B cell (primary cell): ENCODE measurements around the gene OR2AT4. TPM values are rescaled to one million over a fixed set of nuclear protein-coding genes. Genes with fewer than 3 reads are reported as not detected.

ENCODE experiments used
- ATAC-seq: fragments of 200-7000 bp; cut with Tn5 transposase; one replicate; pipeline ENCODE4 v1.10.0; 2021; ENCODE audit warnings: low read depth, mild to moderate bottlenecking, moderate number of reproducible peaks, moderate library complexity
- CTCF ChIA-PET: fragments of 350-600 bp; sonication (Branson Sonifier 250); formaldehyde crosslinking; loops from one replicate; lab custom pipeline; 2021; ENCODE audit warnings: antibody characterized with exemption, inconsistent platforms; lab: Charles Lee
- POLR2A ChIA-PET: fragments of 350-600 bp; sonication (Branson Sonifier 250); formaldehyde crosslinking; loops from one replicate; lab custom pipeline; 2021; ENCODE audit warnings: antibody characterized with exemption; lab: Charles Lee
- DNase-seq: peaks from one replicate; pipeline ENCODE4 v3.0.0; 2013
- H2AFZ ChIP-seq: 2 replicates; pipeline ENCODE4 v1.6.1; 2012; ENCODE audit warnings: mild to moderate bottlenecking, low read depth, low read length; ENCODE audit not compliant: insufficient read depth, poor library complexity, severe bottlenecking
- H3K27ac ChIP-seq, 2 donors: 1 replicate in 1 of 2; 2 replicates in 1 of 2; pipeline ENCODE4 v1.5.1; 2012 to 2013; ENCODE audit warnings: low read length in 2 of 2, mild to moderate bottlenecking in 2 of 2, moderate library complexity in 1 of 2
- H3K27me3 ChIP-seq, 4 experiments: fragments of 200-600 bp in 1 of 4; sonication (generic) in 1 of 4; replicated peaks in 1 of 4; 1 replicate in 2 of 4; 2 replicates in 2 of 4; pipeline versions ENCODE4 v1.6.1 to v1.7.0; 2013 to 2016; ENCODE audit warnings: low read length in 3 of 4, mild to moderate bottlenecking in 2 of 4, mixed read lengths in 1 of 4, moderate library complexity in 1 of 4; ENCODE audit not compliant: insufficient read depth in 4 of 4, control insufficient read depth in 3 of 4; ENCODE audit errors: control extremely low read depth in 1 of 4
- H3K36me3 ChIP-seq, 2 experiments: replicated peaks in 1 of 2; 1 replicate in 1 of 2; 2 replicates in 1 of 2; pipeline versions ENCODE4 v1.6.1 to v1.7.1; 2013; ENCODE audit warnings: low read length in 1 of 2; ENCODE audit not compliant: insufficient read depth in 2 of 2, control insufficient read depth in 1 of 2; ENCODE audit errors: control extremely low read depth in 1 of 2, extremely low read depth in 1 of 2
- H3K4me1 ChIP-seq, 2 donors: fragments of 200-600 bp in 1 of 2; sonication (generic) in 1 of 2; 1 replicate in 1 of 2; 2 replicates in 1 of 2; pipeline versions ENCODE4 v1.5.1 to v1.6.1; 2013 to 2017; ENCODE audit warnings: low read length in 2 of 2; ENCODE audit not compliant: control insufficient read depth in 2 of 2, insufficient read depth in 2 of 2
- H3K4me2 ChIP-seq: replicated peaks from 2 replicates; pipeline ENCODE3; 2012; ENCODE audit warnings: mild to moderate bottlenecking, low read depth, low read length; ENCODE audit not compliant: poor library complexity, severe bottlenecking
- H3K4me3 ChIP-seq, 5 experiments: fragments of 200-600 bp in 1 of 5; sonication (generic) in 1 of 5; 1 replicate in 3 of 5; 2 replicates in 2 of 5; pipeline versions ENCODE4 v1.5.1 to v1.7.0; 2011 to 2016; ENCODE audit warnings: low read length in 4 of 5, mild to moderate bottlenecking in 4 of 5, low read depth in 2 of 5, control low read depth in 1 of 5, moderate library complexity in 1 of 5; ENCODE audit not compliant: insufficient read depth in 1 of 5; ENCODE audit errors: control extremely low read depth in 1 of 5, extremely low read depth in 1 of 5
- H3K79me2 ChIP-seq: fragments of 200-600 bp; sonication (generic); one replicate; pipeline ENCODE4 v1.6.0; 2016; ENCODE audit warnings: low read length; ENCODE audit not compliant: control insufficient read depth, insufficient read depth
- H3K9ac ChIP-seq: fragments of 200-600 bp; sonication (generic); 2 replicates; pipeline ENCODE4 v1.6.1; 2017; ENCODE audit warnings: mild to moderate bottlenecking, low read length, moderate library complexity
- H3K9me3 ChIP-seq, 3 donors: one replicate each; pipeline versions ENCODE4 v1.6.1 to v1.7.1; 2013; ENCODE audit warnings: low read length in 2 of 3; ENCODE audit not compliant: control insufficient read depth in 2 of 3, insufficient read depth in 1 of 3; ENCODE audit errors: control extremely low read depth in 1 of 3
- H4K20me1 ChIP-seq: 2 replicates; pipeline ENCODE4 v1.6.0; 2012; ENCODE audit warnings: mild to moderate bottlenecking, low read length; ENCODE audit not compliant: insufficient read depth, control insufficient read depth, poor library complexity, severe bottlenecking
- H3K27ac Mint-ChIP-seq: one replicate; pipeline ENCODE4 v1.8.0; 2021; ENCODE audit warnings: mixed read lengths
- H3K27me3 Mint-ChIP-seq: one replicate; pipeline ENCODE4 v1.8.0; 2021; ENCODE audit warnings: mixed read lengths
- H3K4me1 Mint-ChIP-seq: one replicate; pipeline ENCODE4 v1.8.0; 2021; ENCODE audit warnings: mixed read lengths
- H3K4me3 Mint-ChIP-seq: one replicate; pipeline ENCODE4 v1.8.0; 2021; ENCODE audit warnings: mixed read lengths
- H3K9me3 Mint-ChIP-seq: one replicate; pipeline ENCODE4 v1.8.0; 2022; ENCODE audit warnings: mixed read lengths; ENCODE audit not compliant: insufficient read depth
- EZH2 ChIP-seq: IDR thresholded peaks from 2 replicates; pipeline ENCODE4 v1.6.1; 2012; ENCODE audit warnings: borderline replicate concordance, low read depth, mild to moderate bottlenecking, moderate library complexity, low read length; ENCODE audit not compliant: insufficient read depth, poor library complexity, severe bottlenecking
- WGBS: methylation state at CpG from one replicate; pipeline ENCODE4 v1.1.5; 2013; ENCODE audit warnings: missing lambda C conversion rate; ENCODE audit not compliant: insufficient coverage; 5-methylcytosine and 5-hydroxymethylcytosine counted together
- intact Hi-C: fragments of 100-400 bp; cut with micrococcal nuclease; formaldehyde crosslinking; loops from one replicate; pipeline ENCODE4 v1.10.0; 2022
- polyA plus RNA-seq: library from polyadenylated mRNA; depleted of rRNA; stranded (reverse); fragments of >200 nt; gene quantifications from 2 replicates; pipeline ENCODE4 v1.2.3, GENCODE V29; 2012
- total RNA-seq, 2 donors: library from RNA; stranded (reverse); fragments of 120-200 nt in 1 of 2; gene quantifications; 1 replicate in 1 of 2; 2 replicates in 1 of 2; pipeline versions ENCODE4 v1.2.3 to v1.2.4, GENCODE V29; 2013 to 2022
- TF ChIP-seq, protein P1 (sequence below): fragments of 200-600 bp; IDR thresholded peaks from one replicate; pipeline ENCODE4 v1.8.0; 2022; ENCODE audit warnings: antibody characterized with exemption, mild to moderate bottlenecking

Gene OR2AT4
- total and polyA plus RNA-seq, 2 donors (not counting 1 experiment from before 2014, with no cell fraction given): not detected

DNA sequence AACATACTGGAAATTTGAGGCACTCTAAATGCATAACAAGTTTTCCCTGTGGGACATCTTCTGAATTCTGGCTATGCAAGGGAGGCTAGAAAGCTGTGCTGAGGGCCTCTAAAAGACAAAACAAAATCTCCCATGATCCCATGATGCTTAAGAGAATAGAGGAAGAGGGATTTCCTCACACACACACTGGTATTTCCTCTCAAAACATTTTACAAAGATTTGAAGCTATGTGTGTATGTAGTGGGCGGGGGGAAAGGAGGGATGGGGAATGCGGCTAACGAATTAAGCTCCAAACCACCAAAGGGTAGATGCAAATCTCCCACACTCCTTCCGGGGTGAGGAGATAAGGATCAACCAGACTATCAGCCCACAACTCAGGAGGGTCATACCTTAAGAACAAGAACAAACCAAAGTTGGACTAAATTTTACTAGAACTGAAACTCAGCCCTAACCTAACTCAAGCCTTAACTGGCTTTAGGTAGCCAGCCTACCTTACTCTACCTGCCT, 6.0 kb downstream of the OR2AT4 start:
- no peaks in the 10 kb centered on the region for H3K36me3 ChIP-seq
- ATAC-seq: no peak
- Mint-ChIP-seq H3K27me3 (peaks cover 45% of the 10 kb centered on the region), H3K27ac (no peak overlapping the region), H3K4me3 (no peak overlapping the region), H3K4me1 (no peaks in the 10 kb centered on the region), H3K9me3 (peaks cover 9% of the 10 kb centered on the region)
- H3K9ac ChIP-seq: no peak overlapping the region
- POLR2A ChIA-PET: no interaction called here
- H2AFZ ChIP-seq: no peak overlapping the region
- no peak for TF ChIP-seq EZH2
- TF ChIP-seq, protein P1, sequence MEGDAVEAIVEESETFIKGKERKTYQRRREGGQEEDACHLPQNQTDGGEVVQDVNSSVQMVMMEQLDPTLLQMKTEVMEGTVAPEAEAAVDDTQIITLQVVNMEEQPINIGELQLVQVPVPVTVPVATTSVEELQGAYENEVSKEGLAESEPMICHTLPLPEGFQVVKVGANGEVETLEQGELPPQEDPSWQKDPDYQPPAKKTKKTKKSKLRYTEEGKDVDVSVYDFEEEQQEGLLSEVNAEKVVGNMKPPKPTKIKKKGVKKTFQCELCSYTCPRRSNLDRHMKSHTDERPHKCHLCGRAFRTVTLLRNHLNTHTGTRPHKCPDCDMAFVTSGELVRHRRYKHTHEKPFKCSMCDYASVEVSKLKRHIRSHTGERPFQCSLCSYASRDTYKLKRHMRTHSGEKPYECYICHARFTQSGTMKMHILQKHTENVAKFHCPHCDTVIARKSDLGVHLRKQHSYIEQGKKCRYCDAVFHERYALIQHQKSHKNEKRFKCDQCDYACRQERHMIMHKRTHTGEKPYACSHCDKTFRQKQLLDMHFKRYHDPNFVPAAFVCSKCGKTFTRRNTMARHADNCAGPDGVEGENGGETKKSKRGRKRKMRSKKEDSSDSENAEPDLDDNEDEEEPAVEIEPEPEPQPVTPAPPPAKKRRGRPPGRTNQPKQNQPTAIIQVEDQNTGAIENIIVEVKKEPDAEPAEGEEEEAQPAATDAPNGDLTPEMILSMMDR: no peak
- no peaks in the 10 kb centered on the region for H3K79me2 ChIP-seq
- CTCF ChIA-PET: interaction anchor here (1.3 kb wide), 1 partner anchor 158 kb away, joined by 4 read pairs; no protein-coding TSS in a partner anchor
- 63% methylated on average over 1 of the region's 4 CpGs for WGBS
- peaks cover 1 to 11% (median 7%) of the 10 kb centered on the region in 3 donors for H3K9me3 ChIP-seq
- H3K27me3 ChIP-seq: peaks cover 0 to 14% (median 6%) of the 10 kb centered on the region in 4 experiments
- H3K4me3 ChIP-seq: no peak overlapping the region
- H3K4me2 ChIP-seq: no peak overlapping the region
- no peaks in the 10 kb centered on the region for H4K20me1 ChIP-seq
- H3K27ac ChIP-seq: no peak overlapping the region
- H3K4me1 ChIP-seq: no peaks in the 10 kb centered on the region
- DNase-seq: no peak
- intact Hi-C loops: no loop called here
